ENCODE data around the gene PRKAB2. TPM values are rescaled to one million over a fixed set of nuclear protein-coding genes. Genes with fewer than 3 reads are reported as not detected.
A peak's percentile ranks its signal among the peaks of the same experiment; 100 is the strongest.

The PRKAB2 gene
- polyA plus RNA-seq, 1 experiment = 18.3 TPM

GRCh38 chr1:147177611-147178380, 5.5 kb upstream of the PRKAB2 start:
- CTCF ChIA-PET = interaction anchor here (0.8 kb wide), 1 partner anchor 12 kb away, joined by 3 read pairs; no protein-coding TSS in a partner anchor
- no peaks in the 10 kb centered on the region for H3K27me3 ChIP-seq (ENCODE audit: control insufficient read depth, insufficient read depth, low read length)
- H3K4me3 ChIP-seq (ENCODE audit: low read depth, low read length) = peak overlapping the region; percentile 7; the same call in 1 of the 2 replicates
- POLR2A ChIA-PET = no interaction called here
- TF ChIP-seq CTCF (IDR thresholded peaks at IDR 0.05; ENCODE audit: insufficient read depth, low read depth, low read length) = no peak
- no peak for DNase-seq (ENCODE audit: low read depth)
- H3K36me3 ChIP-seq (ENCODE audit: control insufficient read depth, insufficient read depth, low read length) = no peaks in the 10 kb centered on the region

DNA sequence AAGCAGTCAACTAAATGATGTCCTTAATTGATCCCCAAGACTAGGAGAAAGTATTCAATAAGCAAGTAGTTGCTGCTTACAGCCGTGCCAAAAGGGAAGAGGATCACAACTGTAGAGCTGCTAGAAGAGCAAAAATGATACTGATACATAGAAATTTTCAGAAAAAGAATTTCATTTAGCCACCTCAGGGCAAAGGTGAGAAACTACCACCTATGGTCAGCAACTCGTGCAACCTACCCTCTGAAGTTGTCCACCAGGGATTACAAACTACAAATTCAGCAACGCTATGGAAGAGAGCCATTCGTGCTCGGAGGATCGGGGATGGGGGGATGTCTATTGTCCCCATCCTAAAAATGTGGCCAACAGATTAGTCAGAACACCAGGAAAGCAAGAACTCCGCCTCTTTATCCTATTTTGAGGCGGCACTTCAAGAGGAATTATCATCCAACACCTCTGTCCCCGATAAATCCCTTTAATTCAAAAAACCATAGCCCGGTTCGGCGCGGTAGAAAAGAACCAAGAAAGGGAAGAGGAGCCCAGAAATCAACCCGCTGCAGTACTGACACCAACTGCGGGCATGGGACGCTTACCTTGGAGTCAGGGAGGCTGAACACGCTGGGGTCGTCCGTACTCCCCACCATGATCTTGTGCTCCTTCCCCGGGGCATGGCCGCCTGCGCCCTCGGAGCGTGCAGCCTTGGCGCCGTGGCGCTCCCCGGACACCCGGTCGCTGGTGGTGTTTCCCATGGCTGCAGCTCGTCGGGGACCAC, 687 bp downstream of the PRKAB2 start:
- ChIA-PET CTCF (interaction anchor here (0.6 to 3.4 kb wide), 7 partner anchors 10 to 499 kb away, joined by 3 to 13 read pairs (median 4); partner anchors contain the start of genes ACP6 and CHD1L), POLR2A (no interaction called here)
- no peaks in the 10 kb centered on the region for H3K36me3 ChIP-seq (ENCODE audit: control insufficient read depth, insufficient read depth, low read length)
- H3K27me3 ChIP-seq (ENCODE audit: control insufficient read depth, insufficient read depth, low read length) = no peaks in the 10 kb centered on the region
- no peak for TF ChIP-seq CTCF (IDR thresholded peaks at IDR 0.05; ENCODE audit: insufficient read depth, low read depth, low read length)
- DNase-seq (ENCODE audit: low read depth) = no peak
- peak overlapping the region; percentile 91 for H3K4me3 ChIP-seq (ENCODE audit: low read depth, low read length)

GRCh38 chr1:147169840-147170674, 2.2 kb downstream of the PRKAB2 start:
- Histone ChIP-seq H3K27me3 (ENCODE audit: control insufficient read depth, insufficient read depth, low read length) (no peaks in the 10 kb centered on the region), H3K4me3 (ENCODE audit: low read depth, low read length) (0 out of 2 replicates have a peak overlapping the region, but pooled peaks have one; percentile 91), H3K36me3 (ENCODE audit: control insufficient read depth, insufficient read depth, low read length) (no peaks in the 10 kb centered on the region; the same call in 1 of the 2 replicates)
- TF ChIP-seq CTCF (IDR thresholded peaks at IDR 0.05; ENCODE audit: insufficient read depth, low read depth, low read length) = no peak
- ChIA-PET CTCF (interaction anchor here (1.1 to 3.4 kb wide), 2 partner anchors 72 to 73 kb away, joined by 3 to 13 read pairs; partner anchors contain the start of gene CHD1L), POLR2A (no interaction called here)
- no peak for DNase-seq (ENCODE audit: low read depth)

- no peak for TF ChIP-seq CTCF (IDR thresholded peaks at IDR 0.05; ENCODE audit: insufficient read depth, low read depth, low read length)
- H3K27me3 ChIP-seq (ENCODE audit: control insufficient read depth, insufficient read depth, low read length) = no peaks in the 10 kb centered on the region
- ChIA-PET POLR2A (no interaction called here), CTCF (interaction anchor here (0.6 to 3.4 kb wide), 3 partner anchors 16 to 74 kb away, joined by 3 to 13 read pairs (median 3); partner anchors contain the start of gene CHD1L)
- DNase-seq (ENCODE audit: low read depth) = no peak
- no peaks in the 10 kb centered on the region; the same call in 1 of the 2 replicates for H3K36me3 ChIP-seq (ENCODE audit: control insufficient read depth, insufficient read depth, low read length)
- H3K4me3 ChIP-seq (ENCODE audit: low read depth, low read length) = no peak overlapping the region
These were observed 3.1 kb downstream of the PRKAB2 start for GRCh38 chr1:147169171-147169570.

Measured in BJ (cell line).